Common myeloid progenitor, CD34-positive (primary cell): ENCODE data around the gene IFT74.

Experiments used
- CTCF ChIA-PET: fragments of 350-600 bp; sonication (Branson Sonifier 250); formaldehyde crosslinking; loops from one replicate; lab custom pipeline; 2021; ENCODE audit warnings: antibody characterized with exemption; lab: Charles Lee
- POLR2A ChIA-PET: fragments of 350-600 bp; sonication (Branson Sonifier 250); formaldehyde crosslinking; loops from one replicate; lab custom pipeline; 2021; ENCODE audit warnings: antibody characterized with exemption; lab: Charles Lee
- DNase-seq, 3 donors: peaks; one replicate each; pipeline versions ENCODE4 v3.0.0 to v3.0.0-alpha.2; 2013
- H3K27ac ChIP-seq, 2 experiments: 1 replicate in 1 of 2; 2 replicates in 1 of 2; pipeline ENCODE4 v1.7.0; 2013; ENCODE audit warnings: inconsistent platforms in 2 of 2, low read length in 2 of 2, mild to moderate bottlenecking in 2 of 2, low read depth in 1 of 2, moderate library complexity in 1 of 2; ENCODE audit not compliant: severe bottlenecking in 2 of 2, insufficient read depth in 1 of 2, poor library complexity in 1 of 2
- H3K27me3 ChIP-seq, 5 experiments: replicated peaks in 2 of 5; 1 replicate in 3 of 5; 2 replicates in 2 of 5; pipeline versions ENCODE4 v1.6.1 to v1.7.0; 2013; ENCODE audit warnings: low read length in 4 of 5, mild to moderate bottlenecking in 2 of 5, moderate library complexity in 2 of 5, inconsistent platforms in 1 of 5; ENCODE audit not compliant: insufficient read depth in 5 of 5, control insufficient read depth in 4 of 5
- H3K36me3 ChIP-seq, 4 experiments: 1 replicate in 2 of 4; 2 replicates in 2 of 4; pipeline versions ENCODE4 v1.6.1 to v1.7.0; 2013; ENCODE audit warnings: low read length in 3 of 4, control low read depth in 1 of 4, mild to moderate bottlenecking in 1 of 4; ENCODE audit not compliant: control insufficient read depth in 4 of 4, insufficient read depth in 4 of 4
- H3K4me1 ChIP-seq, 4 experiments: 1 replicate in 3 of 4; 2 replicates in 1 of 4; pipeline versions ENCODE4 v1.6.1 to v1.7.1; 2013; ENCODE audit warnings: low read length in 3 of 4, mild to moderate bottlenecking in 3 of 4, control low read depth in 1 of 4, inconsistent platforms in 1 of 4, moderate library complexity in 1 of 4; ENCODE audit not compliant: control insufficient read depth in 4 of 4, insufficient read depth in 4 of 4; ENCODE audit errors: control extremely low read depth in 1 of 4
- H3K4me3 ChIP-seq, 7 experiments: 1 replicate in 4 of 7; 2 replicates in 3 of 7; pipeline versions ENCODE4 v1.5.1 to v1.7.0; 2013; ENCODE audit warnings: mild to moderate bottlenecking in 7 of 7, low read length in 6 of 7, moderate library complexity in 6 of 7, inconsistent platforms in 2 of 7, low read depth in 2 of 7, control low read depth in 1 of 7; ENCODE audit not compliant: insufficient read depth in 4 of 7, control insufficient read depth in 1 of 7; ENCODE audit errors: extremely low read depth in 1 of 7
- H3K9me3 ChIP-seq, 5 experiments: 1 replicate in 4 of 5; 2 replicates in 1 of 5; pipeline versions ENCODE4 v1.6.1 to v1.7.1; 2013; ENCODE audit warnings: low read length in 4 of 5, mild to moderate bottlenecking in 2 of 5, inconsistent platforms in 1 of 5, low read depth in 1 of 5, moderate library complexity in 1 of 5; ENCODE audit not compliant: control insufficient read depth in 4 of 5, insufficient read depth in 2 of 5; ENCODE audit errors: control extremely low read depth in 1 of 5
- WGBS: methylation state at CpG from one replicate; pipeline ENCODE4 v1.1.5; 2013; ENCODE audit not compliant: insufficient coverage; 5-methylcytosine and 5-hydroxymethylcytosine counted together

Gene IFT74

DNA sequence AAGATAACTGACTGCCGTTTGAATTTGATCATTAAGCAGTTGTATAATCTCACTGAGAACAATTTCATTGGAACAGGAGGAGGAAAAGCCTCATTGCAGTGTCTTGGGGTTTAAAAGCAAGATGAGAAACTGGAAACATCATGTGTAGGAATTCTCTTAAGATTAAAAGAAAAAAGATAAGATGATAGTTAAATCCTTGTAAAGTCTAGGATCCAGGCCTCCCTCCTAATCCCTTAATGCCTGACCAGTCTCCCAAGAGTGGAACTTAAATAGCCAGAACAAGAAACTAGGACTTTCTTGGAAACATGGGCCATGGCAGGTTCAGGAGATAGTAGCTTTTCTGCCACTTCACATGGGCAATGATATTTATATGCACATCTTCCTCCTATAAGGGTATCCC, 86.3 kb downstream of the IFT74 start:
- no CpG with 5 or more reads among the region's 1 CpG for WGBS
- CTCF ChIA-PET = interaction anchor here (0.8 kb wide), 1 partner anchor 234 kb away, joined by 3 read pairs; no protein-coding TSS in a partner anchor
- H3K27me3 ChIP-seq = no peaks in the 10 kb centered on the region

DNA sequence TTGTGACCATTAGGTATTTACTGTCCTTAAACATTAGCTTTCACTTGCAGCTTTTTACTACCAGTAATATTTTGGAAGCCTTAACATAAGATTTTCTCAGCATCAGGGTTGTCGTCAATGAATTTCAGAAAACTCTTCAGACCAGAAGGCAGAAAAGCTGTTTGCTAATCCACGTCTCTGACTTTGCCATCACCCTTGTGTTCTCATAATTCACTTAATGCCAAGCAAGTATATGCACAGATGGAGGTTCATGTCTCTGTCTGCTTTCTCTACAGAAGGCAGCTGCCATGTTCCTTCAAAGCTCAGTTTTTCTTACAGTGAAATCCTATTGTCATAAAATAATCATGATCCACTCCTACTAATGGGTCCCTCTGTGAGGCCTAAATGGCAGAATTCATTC, 87.0 kb downstream of the IFT74 start:
- H3K4me1 ChIP-seq = no peaks in the 10 kb centered on the region
- no peak overlapping the region for H3K4me3 ChIP-seq
- WGBS = 100% methylated on average over 2 of the region's 2 CpGs
- H3K36me3 ChIP-seq = peaks cover 4 to 8% (median 5%) of the 10 kb centered on the region in 4 experiments
- ChIA-PET CTCF (interaction anchor here (0.8 kb wide), 1 partner anchor 233 kb away, joined by 3 read pairs; no protein-coding TSS in a partner anchor), POLR2A (no interaction called here)
- no peak for DNase-seq
- no peak overlapping the region for H3K27ac ChIP-seq
- no peaks in the 10 kb centered on the region for H3K9me3 ChIP-seq
- no peaks in the 10 kb centered on the region for H3K27me3 ChIP-seq

More for the DNA sequence above, 86.3 kb downstream of the IFT74 start:
- POLR2A ChIA-PET = no interaction called here
- Histone ChIP-seq H3K4me3 (no peak overlapping the region), H3K4me1 (no peaks in the 10 kb centered on the region), H3K27ac (no peak overlapping the region), H3K9me3 (no peaks in the 10 kb centered on the region), H3K36me3 (peaks cover 4 to 12% (median 6%) of the 10 kb centered on the region in 4 experiments)
- no peak for DNase-seq

DNA sequence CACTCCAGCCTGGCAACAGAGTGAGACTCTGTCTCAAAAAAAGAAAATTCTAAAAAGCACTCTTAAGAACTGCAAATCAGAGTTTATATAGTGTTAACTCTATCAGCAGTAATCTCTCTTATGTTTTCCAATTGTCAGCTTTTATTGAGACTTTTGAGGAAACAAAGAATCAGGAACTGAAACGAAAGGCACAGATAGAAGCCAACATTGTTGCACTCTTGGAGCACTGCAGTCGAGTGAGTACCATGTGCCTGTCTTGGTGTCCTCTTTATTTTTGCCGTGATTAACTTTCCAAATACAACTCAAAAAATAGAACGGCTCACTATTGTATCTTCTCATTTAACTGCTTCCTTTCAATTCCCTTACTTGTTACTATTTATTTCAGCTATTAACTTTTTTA, 90.9 kb downstream of the IFT74 start:
- no peak for DNase-seq
- ChIA-PET POLR2A (no interaction called here), CTCF (interaction anchor here (1.8 kb wide), 1 partner anchor 14 kb away, joined by 4 read pairs; no protein-coding TSS in a partner anchor)
- H3K36me3 ChIP-seq = peaks cover 9 to 22% (median 14%) of the 10 kb centered on the region in 4 experiments
- 71% methylated on average over 1 of the region's 4 CpGs for WGBS
- no peak overlapping the region for H3K27ac ChIP-seq
- H3K27me3 ChIP-seq = no peaks in the 10 kb centered on the region
- no peak overlapping the region for H3K4me3 ChIP-seq
- no peaks in the 10 kb centered on the region for H3K4me1 ChIP-seq
- H3K9me3 ChIP-seq = no peaks in the 10 kb centered on the region

DNA sequence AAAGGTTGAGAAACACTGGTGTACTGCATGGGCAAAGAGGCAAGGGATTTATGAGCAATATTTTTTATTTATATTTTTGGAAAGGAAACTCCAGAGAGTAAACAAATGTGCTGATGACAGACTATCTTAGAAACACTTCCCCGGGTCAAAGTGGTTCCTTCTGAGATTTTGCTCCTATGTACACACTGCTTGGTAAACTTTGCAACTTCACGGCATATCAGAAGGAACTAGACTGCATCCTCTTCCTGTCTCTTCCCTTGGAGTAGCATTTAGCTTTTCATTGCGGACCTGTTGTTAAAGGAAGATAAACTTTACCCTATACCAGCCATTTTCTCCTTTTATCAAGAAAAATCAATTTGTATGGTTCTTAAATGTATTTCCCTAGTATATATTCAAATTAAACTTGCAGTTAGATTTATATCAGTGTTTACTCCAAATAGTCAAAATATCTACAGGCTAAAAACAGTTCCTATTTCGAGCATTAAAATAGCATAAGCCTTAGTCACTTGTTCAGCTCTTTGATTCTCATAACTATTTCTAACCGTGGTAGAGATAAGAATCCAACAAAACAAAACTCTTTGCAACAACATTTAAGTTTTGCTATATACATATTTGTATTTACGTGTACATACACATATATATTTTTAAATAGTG, 97.3 kb downstream of the IFT74 start:
- ChIA-PET CTCF (no interaction called here), POLR2A (interaction anchor here (1.0 kb wide), 1 partner anchor 9 kb away, joined by 3 read pairs; no protein-coding TSS in a partner anchor)
- 8% methylated on average over 2 of the region's 6 CpGs for WGBS
- Histone ChIP-seq H3K27me3 (no peaks in the 10 kb centered on the region), H3K4me1 (peaks cover 0 to 25% (median 8%) of the 10 kb centered on the region in 4 experiments), H3K9me3 (no peaks in the 10 kb centered on the region), H3K4me3 (peak overlapping the region in 2 of 7 experiments; percentile 19 to 48), H3K27ac (peak overlapping the region; percentile 2 to 64), H3K36me3 (peaks cover 3 to 11% (median 8%) of the 10 kb centered on the region in 4 experiments)
- peak; percentile 64 to 90 (median 77) for DNase-seq

DNA sequence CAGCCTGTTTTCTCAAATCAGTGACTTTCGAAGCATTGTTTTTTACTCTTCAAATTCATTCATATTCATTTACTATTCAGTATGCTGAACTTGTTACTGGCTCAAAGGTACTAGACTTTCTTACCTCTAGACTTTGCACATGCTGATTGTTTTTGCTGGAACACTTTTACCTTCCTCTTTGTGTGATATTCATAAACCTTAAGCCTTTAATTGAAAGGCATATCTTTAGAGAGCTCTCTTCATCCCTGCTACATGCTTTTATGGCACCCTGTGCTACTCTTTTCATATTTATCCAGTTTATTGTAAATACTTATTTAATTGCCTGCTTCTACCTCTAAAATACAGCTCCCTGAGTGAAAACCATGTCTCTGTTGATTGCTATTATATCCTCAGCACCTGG, 97.9 kb downstream of the IFT74 start:
- Histone ChIP-seq H3K9me3 (no peaks in the 10 kb centered on the region), H3K27ac (peak overlapping the region; percentile 2 to 47), H3K4me1 (peaks cover 3 to 29% (median 8%) of the 10 kb centered on the region in 4 experiments), H3K36me3 (peaks cover 0 to 6% (median 3%) of the 10 kb centered on the region in 4 experiments), H3K4me3 (no peak overlapping the region), H3K27me3 (no peaks in the 10 kb centered on the region)
- CTCF ChIA-PET = no interaction called here
- no peak for DNase-seq
- WGBS = 83% methylated on average over 1 of the region's 1 CpG
- POLR2A ChIA-PET = interaction anchor here (1.0 kb wide), 1 partner anchor 8 kb away, joined by 3 read pairs; no protein-coding TSS in a partner anchor

DNA sequence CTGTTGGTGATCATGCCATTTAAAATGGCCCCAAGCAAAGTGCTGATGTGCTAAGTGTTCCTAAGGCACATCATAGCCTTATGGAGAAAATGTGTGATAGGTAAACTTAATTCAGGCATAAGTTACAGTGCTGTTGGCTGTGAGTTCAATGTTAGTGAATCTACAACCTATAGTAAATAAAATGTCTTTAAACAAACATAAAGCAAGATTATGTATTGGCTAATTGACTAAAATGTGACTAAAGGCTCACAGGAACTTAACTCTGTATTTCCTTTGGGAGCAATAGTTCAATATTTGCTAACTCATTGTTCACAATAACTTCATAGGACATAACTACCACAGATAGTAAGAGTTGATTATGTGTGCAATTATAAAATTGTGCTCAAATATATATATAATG, 98.6 kb downstream of the IFT74 start:
- ChIA-PET CTCF (no interaction called here), POLR2A (no interaction called here)
- no peak for DNase-seq
- Histone ChIP-seq H3K9me3 (no peaks in the 10 kb centered on the region), H3K36me3 (peaks cover 0 to 3% (median 2%) of the 10 kb centered on the region in 4 experiments), H3K27ac (no peak overlapping the region), H3K4me1 (peaks cover 5 to 36% (median 11%) of the 10 kb centered on the region in 4 experiments), H3K27me3 (no peaks in the 10 kb centered on the region), H3K4me3 (no peak overlapping the region)

DNA sequence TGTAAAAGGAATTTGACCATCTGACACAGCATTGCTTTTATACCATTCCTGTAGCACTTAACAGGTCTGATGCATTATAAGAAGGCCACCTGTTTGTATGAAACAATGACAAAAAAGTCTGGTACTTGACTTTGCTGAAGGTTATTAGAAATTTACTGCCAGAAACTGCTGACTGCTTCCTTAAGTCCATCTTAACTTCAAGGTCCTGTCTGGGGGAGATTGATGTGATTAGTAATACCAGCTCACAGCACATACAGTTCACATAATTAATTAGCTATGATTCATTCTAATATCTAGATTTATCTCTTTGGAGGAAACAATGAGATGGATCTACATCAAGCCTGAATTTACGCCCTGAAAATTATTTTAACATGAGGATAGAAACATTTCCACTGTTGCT, 103.2 kb downstream of the IFT74 start:
- WGBS = no CpG with 5 or more reads among the region's 1 CpG
- no peaks in the 10 kb centered on the region for H3K9me3 ChIP-seq
- H3K27me3 ChIP-seq = no peaks in the 10 kb centered on the region
- H3K4me3 ChIP-seq = peak overlapping the region in 1 of 7 experiments; percentile 40
- ChIA-PET CTCF (interaction anchor here (1.0 to 1.4 kb wide), 2 partner anchors 11 to 17 kb away, joined by 3 to 4 read pairs; no protein-coding TSS in a partner anchor), POLR2A (no interaction called here)
- peaks cover 0 to 35% (median 10%) of the 10 kb centered on the region in 4 experiments for H3K4me1 ChIP-seq
- peak; percentile 8 to 58 (median 36) for DNase-seq
- H3K36me3 ChIP-seq = peaks cover 0 to 4% (median 3%) of the 10 kb centered on the region in 4 experiments
- peak overlapping the region; percentile 5 to 15 for H3K27ac ChIP-seq
